ENCODE measurements around the gene ASZ1. TPM values are rescaled to one million over a fixed set of nuclear protein-coding genes. Genes with fewer than 3 reads are reported as not detected.

ASZ1 gene
- total and polyA plus RNA-seq, 2 of the 4 experiments (the other 2 are of a cell fraction): not detected

GRCh38 chr7:117389871-117390270 lies 37.4 kb downstream of the ASZ1 start:
- Histone ChIP-seq H3K27ac (ENCODE audit: insufficient read depth, low read length) (no peak overlapping the region), H3K36me3 (ENCODE audit: control insufficient read depth, insufficient read depth, low read length) (no peaks in the 10 kb centered on the region), H4K8ac (ENCODE audit: low read depth in 2 of 2, low read length in 2 of 2) (no peak overlapping the region), H3K14ac (replicated peaks; ENCODE audit: low read depth, low read length) (no peak overlapping the region), H2BK120ac (ENCODE audit: low read depth, low read length) (no peak overlapping the region), H2AK5ac (ENCODE audit: low read depth, low read length) (no peak overlapping the region), H2AK9ac (replicated peaks; ENCODE audit: low read depth, low read length, poor library complexity) (no peak overlapping the region), H2AFZ (replicated peaks; ENCODE audit: low read length, poor library complexity) (no peak overlapping the region), H3K79me1 (ENCODE audit: low read depth in 1 of 2, low read length in 2 of 2) (no peaks in the 10 kb centered on the region), H3K18ac (ENCODE audit: low read depth, low read length) (no peak overlapping the region), H3K27me3 (ENCODE audit: control insufficient read depth, insufficient read depth, low read length) (no peaks in the 10 kb centered on the region), H3K4me3 (ENCODE audit: insufficient read depth, low read depth, low read length) (no peak overlapping the region), H4K20me1 (ENCODE audit: insufficient read depth, low read length) (no peaks in the 10 kb centered on the region), H4K91ac (ENCODE audit: insufficient read depth, low read depth, low read length) (no peak overlapping the region), H3K4ac (ENCODE audit: low read depth, low read length) (no peak overlapping the region), H2BK20ac (ENCODE audit: low read depth, low read length) (no peak overlapping the region), H3K23ac (ENCODE audit: low read depth, low read length) (no peak overlapping the region), H3K56ac (ENCODE audit: extremely low read depth, insufficient read depth, low read length) (no peak overlapping the region), H3K9ac (ENCODE audit: low read depth, low read length) (no peak overlapping the region), H3K4me2 (ENCODE audit: low read depth, low read length) (no peak overlapping the region), H4K5ac (ENCODE audit: low read depth, low read length) (no peak overlapping the region), H2BK5ac (ENCODE audit: low read depth, low read length, poor library complexity, severe bottlenecking) (no peak overlapping the region), H3K9me3 (ENCODE audit: control insufficient read depth, insufficient read depth, low read length) (peaks cover 2% of the 10 kb centered on the region; the same call in 1 of the 2 replicates), H2BK15ac (ENCODE audit: low read depth, low read length) (no peak overlapping the region), H3K9me1 (ENCODE audit: insufficient read depth, low read length) (no peaks in the 10 kb centered on the region), H3K4me1 (ENCODE audit: control insufficient read depth, insufficient read depth, low read length) (peaks cover 2% of the 10 kb centered on the region; the same call in 1 of the 2 replicates)
- POLR2A ChIA-PET (ENCODE audit: unreplicated experiment): no interaction called here
- ATAC-seq (ENCODE audit: low read depth) (no peak), DNase-seq (no peak)
- no peak for TF ChIP-seq MAFK (IDR thresholded peaks at IDR 0.05; ENCODE audit: low read depth, low read length)
- TF ChIP-seq SMC3 (IDR thresholded peaks at IDR 0.05; ENCODE audit: low read depth, low read length): no peak
- TF ChIP-seq RCOR1 (IDR thresholded peaks at IDR 0.05; ENCODE audit: insufficient replicate concordance, low read length): no peak
- no peak for TF ChIP-seq CTCF (conservative IDR thresholded peaks at IDR 0.05; ENCODE audit: low read depth, low read length)
- TF ChIP-seq RFX5 (IDR thresholded peaks at IDR 0.05; ENCODE audit: low read depth, low read length): no peak
- TF ChIP-seq RAD21 (IDR thresholded peaks at IDR 0.05; ENCODE audit: low read length): no peak
- TF ChIP-seq NFE2L2 (IDR thresholded peaks at IDR 0.05; ENCODE audit: low read depth, low read length): no peak
- in situ Hi-C loops (cut with MboI; ENCODE audit: low sequenced_read_pairs) (loop anchor here (10.0 kb wide), 1 partner anchor 455 kb away; no protein-coding TSS in a partner anchor), dilution Hi-C loops (cut with HindIII; ENCODE audit: low sequenced_read_pairs, unreplicated experiment) (no loop called here), intact Hi-C loops (cut with micrococcal nuclease) (loop anchor here (5.0 kb wide), 2 partner anchors 263 to 403 kb away; no protein-coding TSS in a partner anchor)
- WGBS, 2 experiments (ENCODE audit: extremely low coverage in 2 of 2, insufficient read length in 1 of 2): no CpG with 5 or more reads among the region's 3 CpGs
- CTCF ChIA-PET: no interaction called here
- BruUV-seq (replicated peaks): no TSS peak
